UCSD-AML1 (cell line): ENCODE results near the gene ESRRA.

Experiments used
- DNase-seq: peaks from one replicate; lab custom pipeline; 2025; ENCODE audit not compliant: unreplicated experiment; lab: John Stamatoyannopoulos, UW

The ESRRA gene

GRCh38 chr11:64327993-64328392 is 22.7 kb downstream of the ESRRA start:
- DNase-seq = no peak

- DNase-seq = no peak
Observed at GRCh38 chr11:64330888-64331287, 25.6 kb downstream of the ESRRA start.

GRCh38 chr11:64331569-64332371 is 26.4 kb downstream of the ESRRA start:
- DNase-seq = peak; percentile 89

GRCh38 chr11:64333556-64333955 is 28.2 kb downstream of the ESRRA start:
- DNase-seq = no peak

- DNase-seq = peak; percentile 60
Observed at GRCh38 chr11:64334764-64335735, 29.7 kb downstream of the ESRRA start.

- DNase-seq = no peak
Observed at GRCh38 chr11:64337538-64338249, 32.4 kb downstream of the ESRRA start.

- no peak for DNase-seq
Observed at GRCh38 chr11:64338716-64339115, 33.4 kb downstream of the ESRRA start.

GRCh38 chr11:64339286-64339685 is 34.0 kb downstream of the ESRRA start:
- DNase-seq = no peak

GRCh38 chr11:64339754-64340408 is 34.6 kb downstream of the ESRRA start, which contains the start of gene CCDC88B:
Gene CCDC88B (plus strand): TSS chr11:64340204. CDS start chr11:64340267, 63 bp downstream.
- DNase-seq = peak; percentile 75

GRCh38 chr11:64340671-64341335 is 35.5 kb downstream of the ESRRA start:
- peak; percentile 70 for DNase-seq

- DNase-seq = no peak
Observed at GRCh38 chr11:64341429-64341828, 36.1 kb downstream of the ESRRA start.

GRCh38 chr11:64341851-64342791 is 36.8 kb downstream of the ESRRA start:
- DNase-seq = no peak

GRCh38 chr11:64342869-64343745 is 37.8 kb downstream of the ESRRA start:
- no peak for DNase-seq

- peak; percentile 40 for DNase-seq
Observed at GRCh38 chr11:64343767-64344559, 38.6 kb downstream of the ESRRA start.

- no peak for DNase-seq
Observed at GRCh38 chr11:64344787-64345186, 39.5 kb downstream of the ESRRA start.

- DNase-seq = no peak
Observed at GRCh38 chr11:64347193-64347867, 42.0 kb downstream of the ESRRA start.
